OCI-LY3 (cell line): Measurements from ENCODE around the gene ARHGAP10.

ENCODE experiments used
- CTCF ChIP-seq: fragments of 200-600, 300-600 bp; sonication (generic); IDR thresholded peaks from 2 replicates; pipeline ENCODE4 v1.5.1; 2014; ENCODE audit warnings: antibody characterized with exemption, low read length, low read depth
- EZH2phosphoT487 ChIP-seq: fragments of 200-600 bp; shearing (Covaris generic); IDR thresholded peaks from 2 replicates; pipeline ENCODE4 v1.6.1; 2018; ENCODE audit warnings: antibody characterized with exemption, mixed run types, low read depth

DNA sequence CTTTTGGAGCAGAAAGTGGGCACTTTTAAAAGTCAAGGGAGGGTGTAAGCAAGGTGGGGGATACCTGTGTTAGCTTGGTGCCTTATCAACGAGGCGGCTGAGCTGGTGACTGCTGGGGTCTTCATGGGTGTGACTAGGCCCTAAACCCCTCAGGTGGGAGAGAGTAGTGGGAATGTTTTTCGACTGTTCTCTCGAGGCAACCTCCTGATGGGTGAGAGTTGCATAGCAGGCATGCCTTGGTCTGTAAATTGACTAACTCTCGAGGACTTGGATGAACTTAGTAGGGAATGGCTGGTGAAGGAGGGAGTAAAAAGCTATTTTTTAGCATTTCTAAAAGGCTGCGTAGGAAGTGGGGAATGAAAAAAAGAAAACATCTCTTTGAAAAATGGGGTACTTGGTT is 80.0 kb downstream of the ARHGAP10 start:
- TF ChIP-seq CTCF (no peak), EZH2phosphoT487 (no peak)
